Choroid plexus epithelial cell (primary cell): ENCODE results near the gene DOLK.

Experiments used
- DNase-seq: peaks from one replicate; pipeline ENCODE4 v3.0.0-alpha.2; 2010; ENCODE audit warnings: low read depth
- H3K4me3 ChIP-seq: 2 replicates; pipeline ENCODE4 v1.5.1; 2011; ENCODE audit warnings: low read depth, mild to moderate bottlenecking, control low read depth, low read length, moderate library complexity
- CTCF ChIP-seq: conservative IDR thresholded peaks from 2 replicates; pipeline ENCODE4 v1.5.1; 2011; ENCODE audit warnings: low read depth, mild to moderate bottlenecking, control low read depth, inconsistent platforms, low read length, moderate library complexity

DOLK gene

GRCh38 chr9:128898845-128899565 lies 48.4 kb downstream of the DOLK start:
- H3K4me3 ChIP-seq, result no peak overlapping the region
- DNase-seq, result no peak

GRCh38 chr9:128898382-128898781 lies 49.0 kb downstream of the DOLK start:
- no peak overlapping the region for H3K4me3 ChIP-seq
- DNase-seq, result no peak
- no peak for TF ChIP-seq CTCF

More at GRCh38 chr9:128898845-128899565, 48.4 kb downstream of the DOLK start:
- no peak for TF ChIP-seq CTCF

GRCh38 chr9:128895556-128895955 lies 51.8 kb downstream of the DOLK start:
- DNase-seq, result peak; percentile 90
- no peak overlapping the region for H3K4me3 ChIP-seq
- TF ChIP-seq CTCF, result peak; percentile 35
